DMS153 treated with DMSO at 0.1 percent for 48 hours (cell line): Measurements from ENCODE around the gene POLR2E.

ENCODE experiments used
- DNase-seq: peaks from one replicate; lab custom pipeline; 2025; ENCODE audit not compliant: unreplicated experiment; lab: John Stamatoyannopoulos, UW

The POLR2E gene

GRCh38 chr19:1098177-1099051 lies 3.2 kb upstream of the POLR2E start:
- no peak for DNase-seq

DNA sequence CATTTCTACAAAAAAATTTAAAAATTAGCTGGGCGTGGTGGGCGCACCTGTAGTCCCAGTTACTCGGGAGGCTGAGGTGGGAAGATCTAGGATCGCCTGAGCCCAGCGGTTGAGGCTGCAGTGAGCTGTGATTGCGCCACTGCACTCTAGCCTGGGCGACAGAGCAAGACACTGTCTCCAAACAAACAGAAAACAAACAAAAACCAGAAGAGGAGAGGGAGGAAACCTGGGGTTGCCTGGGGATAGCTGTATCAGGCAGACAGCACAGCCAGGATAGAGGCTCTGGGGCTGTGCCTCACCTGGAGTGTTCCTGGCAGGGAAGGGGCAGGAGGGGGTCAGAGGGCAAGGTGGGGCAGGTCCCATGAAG lies 2.6 kb upstream of the POLR2E start:
- DNase-seq: no peak

- no peak for DNase-seq
Observed at GRCh38 chr19:1094655-1094977, 559 bp downstream of the POLR2E start.

GRCh38 chr19:1093811-1094553 lies 1.2 kb downstream of the POLR2E start:
- no peak for DNase-seq

GRCh38 chr19:1093330-1093729 lies 1.8 kb downstream of the POLR2E start:
- no peak for DNase-seq

DNA sequence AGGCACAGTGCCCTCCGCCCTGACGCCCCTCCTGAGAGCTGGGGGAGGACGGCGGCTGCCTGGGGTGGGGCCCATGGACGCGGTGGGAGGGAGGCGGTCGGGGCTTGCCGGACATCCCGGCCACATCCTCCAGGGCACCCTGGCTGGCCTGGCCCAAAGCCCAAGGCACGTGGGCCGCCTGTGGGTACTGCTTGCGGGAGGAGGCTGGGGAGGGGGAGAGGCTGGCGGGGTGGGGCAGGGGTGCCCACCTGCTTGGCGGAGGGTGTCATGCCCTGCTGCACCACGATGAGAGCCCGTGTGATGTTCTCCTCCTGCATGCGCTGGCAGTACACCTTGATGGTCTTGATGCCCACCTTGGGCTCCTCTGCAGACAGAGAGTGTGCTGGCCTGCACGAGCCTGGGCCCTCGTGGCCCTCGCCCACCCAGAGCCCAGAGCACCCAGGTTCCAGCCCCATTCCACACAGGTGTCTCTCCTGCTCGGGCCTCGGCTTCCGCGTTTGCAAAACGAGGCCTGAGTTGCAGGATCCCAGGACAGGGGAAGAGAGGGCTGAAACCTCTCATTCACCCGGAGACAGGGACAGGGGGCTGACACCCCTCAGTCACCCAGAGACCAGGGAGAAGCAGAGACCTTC lies 3.5 kb downstream of the POLR2E start:
- no peak for DNase-seq

DNA sequence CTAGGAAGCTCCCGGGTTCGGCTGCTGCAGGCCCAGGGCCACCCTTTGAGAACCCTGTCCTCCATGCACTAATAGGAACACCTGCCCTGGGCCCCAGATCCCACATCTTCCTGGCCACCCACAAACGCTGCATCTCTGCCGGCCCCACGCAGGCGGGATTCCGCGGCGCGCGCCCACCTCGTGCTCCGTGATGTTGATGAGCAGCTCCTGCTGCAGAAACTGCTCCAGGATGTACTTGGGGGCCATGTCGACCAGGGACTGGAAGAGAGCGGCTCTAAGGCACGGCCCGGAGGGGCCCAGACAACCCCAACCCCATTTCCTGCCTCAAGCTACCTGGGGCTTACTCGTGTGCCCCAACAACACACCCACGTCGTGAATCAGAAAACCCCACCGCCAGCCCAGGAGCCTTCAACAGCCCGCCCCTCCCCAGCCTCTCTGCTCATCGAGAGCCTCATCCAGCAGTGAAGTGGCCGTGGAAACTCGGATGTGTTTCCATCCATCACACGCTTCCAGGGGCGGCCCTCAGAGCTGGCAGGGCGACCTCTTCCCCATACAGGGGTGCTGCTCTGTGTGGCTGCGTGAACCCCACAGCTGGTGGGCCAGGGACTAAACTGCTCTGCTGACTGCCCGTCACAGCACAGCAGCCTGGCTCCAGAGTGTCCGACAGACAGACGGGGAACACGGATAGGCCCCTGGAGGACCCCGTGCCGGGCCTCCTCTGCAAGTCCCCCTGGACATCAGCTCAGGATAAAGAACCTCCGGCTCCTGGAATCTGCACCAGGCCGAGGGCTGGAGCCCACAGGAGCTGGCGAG lies 4.2 kb downstream of the POLR2E start:
- DNase-seq: no peak

- no peak for DNase-seq
Observed at GRCh38 chr19:1089891-1090290, 5.3 kb downstream of the POLR2E start.

DNA sequence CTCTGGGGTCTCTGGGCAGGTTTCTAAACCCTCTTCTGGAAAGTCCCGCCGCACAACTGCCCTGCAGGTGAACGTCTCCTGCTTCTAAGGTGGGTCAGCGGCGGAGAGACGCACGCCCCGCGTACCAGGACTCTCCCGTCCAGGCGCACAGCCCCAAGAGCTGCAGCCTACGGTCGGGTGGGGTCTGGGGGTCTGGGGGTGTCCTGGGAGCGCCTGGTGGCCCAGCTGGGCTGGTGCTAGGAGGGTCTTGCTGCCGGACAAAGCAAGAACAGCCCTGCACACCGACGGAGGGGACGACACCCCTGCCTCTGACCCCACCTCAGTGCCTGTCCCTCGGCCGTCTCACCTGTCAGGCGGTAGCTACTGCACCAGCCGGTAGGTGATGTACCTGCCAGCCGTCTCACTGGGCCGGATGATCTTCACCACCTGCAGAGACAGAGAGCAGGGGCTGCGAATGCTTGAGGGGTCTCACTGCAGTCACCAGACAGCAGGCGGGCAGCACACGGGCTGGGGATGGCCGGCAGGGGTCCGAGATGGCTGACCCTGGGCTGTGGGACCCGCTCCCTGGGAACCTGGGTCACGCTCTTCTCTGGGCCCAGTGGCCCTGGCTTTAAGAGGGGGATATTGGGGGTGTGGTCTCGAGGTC lies 5.9 kb downstream of the POLR2E start:
- DNase-seq: no peak

- DNase-seq: no peak
Observed at GRCh38 chr19:1088416-1089010, 6.7 kb downstream of the POLR2E start.

DNA sequence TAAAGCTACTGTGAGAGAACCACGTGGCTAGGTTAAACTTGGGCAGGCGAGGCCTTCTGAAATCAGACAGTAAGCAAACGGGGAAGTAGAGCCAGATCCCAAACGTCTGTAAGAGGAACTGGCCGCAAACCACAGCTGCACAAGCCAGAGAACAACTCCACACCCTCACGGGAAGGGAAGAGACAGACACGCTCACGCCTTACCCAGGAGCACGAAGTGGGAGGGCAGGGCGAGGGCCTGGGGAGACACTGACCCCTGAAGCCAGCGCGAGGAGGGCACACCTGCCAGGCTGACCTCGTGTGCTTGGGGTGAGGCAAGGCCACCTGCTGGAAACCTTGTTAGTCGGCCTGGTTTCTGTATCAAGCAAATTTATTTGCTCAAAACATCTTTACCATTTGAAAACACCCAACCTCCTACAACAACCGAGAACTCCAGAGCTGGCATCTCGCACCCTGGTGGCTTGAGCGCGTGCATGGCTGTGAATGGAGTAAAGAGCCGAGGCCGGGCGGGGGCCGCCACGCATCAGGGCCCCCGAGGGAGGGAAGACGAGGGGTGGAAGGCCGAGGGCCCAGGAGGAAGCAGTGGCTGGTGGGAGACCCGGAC lies 7.3 kb downstream of the POLR2E start:
- no peak for DNase-seq

GRCh38 chr19:1086613-1087012 lies 8.6 kb downstream of the POLR2E start:
- DNase-seq: no peak

DNA sequence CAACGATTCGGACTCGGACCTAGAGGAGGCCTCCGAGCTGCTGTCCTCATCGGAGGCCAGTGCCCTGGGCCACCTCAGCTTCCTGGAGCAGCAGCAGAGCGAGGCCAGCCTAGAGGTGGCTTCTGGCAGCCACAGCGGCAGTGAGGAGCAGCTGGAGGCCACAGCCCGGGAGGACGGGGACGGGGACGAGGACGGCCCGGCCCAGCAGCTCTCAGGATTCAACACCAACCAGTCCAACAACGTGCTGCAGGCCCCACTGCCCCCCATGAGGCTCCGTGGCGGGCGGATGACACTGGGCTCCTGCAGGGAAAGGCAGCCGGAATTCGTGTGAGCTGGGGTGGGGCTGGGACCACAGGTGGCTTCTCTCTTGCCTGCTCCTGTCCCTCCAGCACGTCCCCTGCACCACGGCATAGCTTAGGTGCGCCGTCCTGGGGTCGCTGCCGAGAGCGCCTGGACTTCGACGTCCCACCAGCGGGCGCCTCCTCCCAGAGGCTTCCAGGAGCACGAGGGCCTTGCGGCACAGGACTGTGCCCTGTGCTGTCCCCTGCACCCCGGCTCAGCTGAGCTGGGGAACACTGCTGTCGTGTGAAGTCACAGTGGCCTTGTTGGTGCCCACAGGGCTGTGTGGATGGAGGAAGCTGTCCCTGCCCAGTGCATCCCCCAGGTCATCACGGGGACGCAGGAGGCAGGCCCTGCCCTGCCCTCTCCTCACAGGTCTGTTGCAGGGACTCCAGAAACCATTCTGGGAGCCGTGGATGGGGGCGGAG lies 9.3 kb downstream of the POLR2E start:
- no peak for DNase-seq

DNA sequence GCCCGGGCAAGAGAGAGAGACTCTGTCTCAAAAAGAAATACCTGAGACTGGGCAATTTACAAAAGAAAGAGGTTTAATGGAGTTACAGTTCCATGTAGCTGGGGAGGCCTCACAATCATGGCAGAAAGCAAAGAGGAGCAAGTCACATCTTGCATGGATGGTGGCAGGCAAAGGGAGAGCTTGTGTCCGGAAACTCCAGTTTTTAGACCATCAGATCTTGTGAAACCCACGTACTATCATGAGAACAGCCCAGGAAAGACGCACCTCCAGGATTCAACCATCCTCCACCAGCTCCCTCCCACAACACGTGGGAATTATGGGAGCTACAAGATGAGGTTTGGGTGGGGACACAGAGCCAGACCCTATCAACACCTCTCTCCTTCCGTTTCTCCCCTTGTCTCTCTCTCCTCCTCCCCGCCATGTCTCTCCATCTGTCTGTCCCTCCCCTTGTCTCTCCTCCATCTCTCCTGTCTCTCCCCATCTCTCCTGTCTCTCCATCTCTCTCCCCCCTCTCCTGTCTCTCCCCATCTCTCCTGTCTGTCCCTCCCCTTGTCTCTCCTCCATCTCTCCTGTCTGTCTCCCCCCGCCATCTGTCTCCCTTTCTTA lies 10.0 kb downstream of the POLR2E start:
- DNase-seq: no peak

DNA sequence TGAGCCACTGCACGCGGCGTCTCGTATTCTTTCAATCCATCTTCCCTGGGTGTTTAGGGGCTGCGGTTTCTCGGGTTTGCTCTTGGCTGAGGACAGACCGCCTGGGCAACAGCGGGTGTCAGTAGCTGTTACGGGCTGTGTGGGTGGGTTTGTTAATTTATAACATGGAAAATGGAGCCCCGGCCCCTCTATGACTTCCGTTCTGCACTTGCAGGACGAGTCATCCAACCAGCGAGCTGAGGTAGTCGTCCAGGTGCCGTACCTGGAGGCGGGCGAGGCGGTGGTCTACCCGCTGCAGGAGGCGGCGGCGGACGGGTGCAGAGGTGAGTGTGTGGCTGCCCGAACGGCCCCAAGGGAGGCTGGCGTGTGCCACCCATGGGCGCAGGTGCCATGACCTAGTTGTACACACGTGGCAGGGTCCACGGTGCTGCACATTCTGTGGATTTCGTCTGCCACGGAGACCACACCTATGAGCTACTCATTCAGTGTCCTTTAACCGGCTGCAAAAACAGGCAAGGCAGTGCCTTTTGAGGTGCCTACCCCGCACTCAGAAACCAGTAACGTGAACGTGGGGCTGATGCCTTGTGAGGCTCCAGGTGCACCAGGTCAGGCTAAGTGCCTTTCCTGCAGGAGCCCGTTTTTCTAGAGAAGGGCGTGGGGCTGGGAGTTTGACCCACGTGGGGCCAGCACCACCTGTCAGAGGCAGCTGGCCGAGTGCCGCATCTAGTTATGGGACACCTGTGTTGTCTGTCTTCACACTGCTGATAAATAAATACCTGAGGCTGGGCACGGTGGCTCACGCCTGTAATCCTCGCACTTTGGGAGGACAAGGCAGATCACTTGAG lies 10.9 kb downstream of the POLR2E start:
- DNase-seq: no peak

DNA sequence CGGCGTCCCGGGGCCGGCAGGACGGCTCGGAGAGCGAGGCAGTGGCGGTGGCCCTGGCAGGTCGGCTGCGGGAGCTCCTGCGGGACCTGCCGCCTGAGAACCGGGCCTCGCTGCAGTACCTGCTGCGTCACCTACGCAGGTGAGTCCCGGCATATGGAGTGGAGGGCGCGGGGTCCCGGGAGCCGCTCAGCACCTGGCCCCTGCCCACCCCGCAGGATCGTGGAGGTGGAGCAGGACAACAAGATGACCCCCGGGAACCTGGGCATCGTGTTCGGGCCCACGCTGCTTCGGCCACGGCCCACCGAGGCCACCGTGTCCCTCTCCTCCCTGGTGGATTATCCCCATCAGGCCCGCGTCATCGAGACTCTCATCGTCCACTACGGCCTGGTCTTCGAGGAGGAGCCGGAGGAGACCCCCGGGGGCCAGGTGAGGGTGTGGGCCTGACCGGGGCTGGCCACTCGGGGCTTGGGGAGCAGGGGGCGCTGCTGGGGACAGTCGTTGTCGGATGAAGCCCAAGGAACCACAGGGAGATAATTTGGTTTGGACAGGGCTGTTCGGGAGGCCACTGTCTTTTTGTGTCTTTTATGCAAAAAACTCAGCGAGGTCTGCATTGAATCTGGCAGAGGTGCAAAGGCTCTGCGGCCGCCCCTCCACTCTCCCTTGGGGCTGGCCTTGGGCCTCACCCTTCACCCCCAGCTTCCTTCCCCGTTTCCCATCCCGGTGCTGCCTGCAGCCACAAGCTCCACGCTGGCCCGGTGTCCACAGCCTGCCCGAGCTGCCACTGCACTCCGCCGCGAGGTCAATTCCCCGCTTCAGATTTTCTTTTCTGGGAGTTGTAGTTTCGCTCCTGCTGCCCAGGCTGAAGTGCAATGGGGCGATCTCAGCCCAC lies 12.0 kb downstream of the POLR2E start:
- DNase-seq: no peak
